Lung (tissue), 12 donors: ENCODE measurements around the gene CLASP2. TPM values are rescaled to one million over a fixed set of nuclear protein-coding genes. Genes with fewer than 3 reads are reported as not detected.

ENCODE experiments used
- ATAC-seq: fragments of 200-7000 bp; cut with Tn5 transposase; one replicate; pipeline ENCODE4 v1.9.1; 2020; ENCODE audit warnings: moderate number of reproducible peaks; ENCODE audit not compliant: insufficient read depth, low FRiP score
- DNase-seq, 3 donors: peaks; one replicate each; pipeline ENCODE4 v3.0.0-alpha.2; 2013 to 2017
- H3K27ac ChIP-seq, 2 donors: one replicate each; pipeline ENCODE4 v1.5.1; 2013; ENCODE audit warnings: mild to moderate bottlenecking in 2 of 2, moderate library complexity in 2 of 2, control low read depth in 1 of 2, inconsistent platforms in 1 of 2, low read depth in 1 of 2, low read length in 1 of 2
- H3K27me3 ChIP-seq, 3 donors: one replicate each; pipeline ENCODE4 v1.5.1; 2013; ENCODE audit warnings: low read length in 2 of 3; ENCODE audit not compliant: control insufficient read depth in 3 of 3, insufficient read depth in 3 of 3
- H3K36me3 ChIP-seq, 4 donors: one replicate each; pipeline ENCODE4 v1.5.1; 2013; ENCODE audit warnings: low read length in 4 of 4, mild to moderate bottlenecking in 1 of 4, moderate library complexity in 1 of 4; ENCODE audit not compliant: control insufficient read depth in 4 of 4, insufficient read depth in 4 of 4
- H3K4me1 ChIP-seq, 5 donors: one replicate each; pipeline ENCODE4 v1.5.1; 2013; ENCODE audit warnings: low read length in 5 of 5, mild to moderate bottlenecking in 2 of 5, moderate library complexity in 1 of 5; ENCODE audit not compliant: control insufficient read depth in 5 of 5, insufficient read depth in 5 of 5
- H3K4me3 ChIP-seq: one replicate; pipeline ENCODE4 v1.5.1; 2013; ENCODE audit warnings: mild to moderate bottlenecking, control low read depth, moderate library complexity
- H3K9ac ChIP-seq, 2 donors: one replicate each; pipeline ENCODE4 v1.5.1; 2013; ENCODE audit warnings: low read length in 2 of 2, control low read depth in 1 of 2; ENCODE audit not compliant: insufficient read depth in 1 of 2
- H3K9me3 ChIP-seq, 4 donors: one replicate each; pipeline ENCODE4 v1.5.1; 2013; ENCODE audit warnings: low read length in 3 of 4, mild to moderate bottlenecking in 1 of 4, moderate library complexity in 1 of 4; ENCODE audit not compliant: control insufficient read depth in 4 of 4, insufficient read depth in 3 of 4
- CTCF ChIP-seq: IDR thresholded peaks from 2 replicates; pipeline ENCODE4 v1.5.1; 2012; ENCODE audit warnings: mild to moderate bottlenecking; ENCODE audit errors: control extremely low read depth, extremely low read depth
- WGBS, 2 donors: extraction: QIAGEN DNeasy Blood & Tissue Kit; methylation state at CpG; one replicate each; pipeline ENCODE4 v1.1.7; 2013; 5-methylcytosine and 5-hydroxymethylcytosine counted together
- polyA plus RNA-seq, 2 donors: library from polyadenylated mRNA; stranded (reverse); fragments of 200-250 nt; gene quantifications; one replicate each; pipeline ENCODE4 v1.2.1, GENCODE V29; 2013
- total RNA-seq, 2 donors: library from RNA; depleted of rRNA in 1 of 2; stranded (reverse); fragments of >200 nt in 1 of 2; gene quantifications; one replicate each; pipeline ENCODE4 v1.2.1, GENCODE V29; 2014 to 2021
- donor health status: control.
- donor health status: control.
- donor health status: Bipolar disorder and iron deficiency.
- donor health status: healthy.
- donor health status: DM: yes; HTN: yes; CAD: no.

The CLASP2 gene
- total and polyA plus RNA-seq, 4 donors, result 10.4 to 165 (median 35.6) TPM

- Histone ChIP-seq H3K9me3 (no peaks in the 10 kb centered on the region), H3K4me3 (no peak overlapping the region), H3K4me1 (peaks cover 0 to 8% (median 2%) of the 10 kb centered on the region in 5 donors), H3K27ac (no peak overlapping the region), H3K27me3 (no peaks in the 10 kb centered on the region), H3K9ac (no peak overlapping the region), H3K36me3 (peaks cover 0 to 3% (median 0%) of the 10 kb centered on the region in 4 donors)
- 65 to 74% methylated on average over 4 of the region's 4 CpGs for WGBS, 2 donors
- no peak for TF ChIP-seq CTCF
- ATAC-seq (no peak), DNase-seq (peak in 1 of 3 donors; percentile 17)
Measured at GRCh38 chr3:33644582-33644981, 73.5 kb downstream of the CLASP2 start.

GRCh38 chr3:33642806-33643205 is 75.2 kb downstream of the CLASP2 start:
- WGBS, 2 donors, result 67 to 78% methylated on average over 2 of the region's 2 CpGs
- no peak for ATAC-seq
- no peak for TF ChIP-seq CTCF

GRCh38 chr3:33639889-33640288 is 78.2 kb downstream of the CLASP2 start:
- Histone ChIP-seq H3K9me3 (no peaks in the 10 kb centered on the region), H3K9ac (no peak overlapping the region), H3K27ac (no peak overlapping the region), H3K36me3 (peaks cover 0 to 7% (median under 1%) of the 10 kb centered on the region in 4 donors), H3K27me3 (no peaks in the 10 kb centered on the region), H3K4me3 (no peak overlapping the region), H3K4me1 (peaks cover 0 to 5% (median 0%) of the 10 kb centered on the region in 5 donors)
- ATAC-seq (no peak), DNase-seq (no peak)
- no peak for TF ChIP-seq CTCF
- WGBS, 2 donors, result 93 to 95% methylated on average over 2 of the region's 2 CpGs

More at GRCh38 chr3:33642806-33643205, 75.2 kb downstream of the CLASP2 start:
- no peak for DNase-seq
- no peak overlapping the region for H3K27ac ChIP-seq
- H3K4me3 ChIP-seq, result no peak overlapping the region
- H3K36me3 ChIP-seq, result peaks cover 0 to 7% (median under 1%) of the 10 kb centered on the region in 4 donors
- no peaks in the 10 kb centered on the region for H3K9me3 ChIP-seq
- H3K9ac ChIP-seq, result no peak overlapping the region
- H3K4me1 ChIP-seq, result peaks cover 0 to 8% (median 0%) of the 10 kb centered on the region in 5 donors
- H3K27me3 ChIP-seq, result no peaks in the 10 kb centered on the region

GRCh38 chr3:33637482-33637881 is 80.6 kb downstream of the CLASP2 start:
- no peak overlapping the region for H3K9ac ChIP-seq
- ATAC-seq, result no peak

More at GRCh38 chr3:33637482-33637881, 80.6 kb downstream of the CLASP2 start:
- WGBS, 2 donors, result 82 to 89% methylated on average over 5 of the region's 5 CpGs
- H3K27me3 ChIP-seq, result no peaks in the 10 kb centered on the region
- no peak overlapping the region for H3K27ac ChIP-seq
- H3K36me3 ChIP-seq, result peaks cover 0 to 8% (median under 1%) of the 10 kb centered on the region in 4 donors
- TF ChIP-seq CTCF, result no peak
- DNase-seq, result no peak
- no peak overlapping the region for H3K4me3 ChIP-seq
- no peaks in the 10 kb centered on the region for H3K9me3 ChIP-seq
- peaks cover 0 to 5% (median 0%) of the 10 kb centered on the region in 5 donors for H3K4me1 ChIP-seq
